EH (cell line): ENCODE data around the gene RB1.

Experiments used
- DNase-seq: peaks from one replicate; pipeline ENCODE4 v3.0.0-alpha.2; 2015; ENCODE audit warnings: low read depth

RB1 gene

DNA sequence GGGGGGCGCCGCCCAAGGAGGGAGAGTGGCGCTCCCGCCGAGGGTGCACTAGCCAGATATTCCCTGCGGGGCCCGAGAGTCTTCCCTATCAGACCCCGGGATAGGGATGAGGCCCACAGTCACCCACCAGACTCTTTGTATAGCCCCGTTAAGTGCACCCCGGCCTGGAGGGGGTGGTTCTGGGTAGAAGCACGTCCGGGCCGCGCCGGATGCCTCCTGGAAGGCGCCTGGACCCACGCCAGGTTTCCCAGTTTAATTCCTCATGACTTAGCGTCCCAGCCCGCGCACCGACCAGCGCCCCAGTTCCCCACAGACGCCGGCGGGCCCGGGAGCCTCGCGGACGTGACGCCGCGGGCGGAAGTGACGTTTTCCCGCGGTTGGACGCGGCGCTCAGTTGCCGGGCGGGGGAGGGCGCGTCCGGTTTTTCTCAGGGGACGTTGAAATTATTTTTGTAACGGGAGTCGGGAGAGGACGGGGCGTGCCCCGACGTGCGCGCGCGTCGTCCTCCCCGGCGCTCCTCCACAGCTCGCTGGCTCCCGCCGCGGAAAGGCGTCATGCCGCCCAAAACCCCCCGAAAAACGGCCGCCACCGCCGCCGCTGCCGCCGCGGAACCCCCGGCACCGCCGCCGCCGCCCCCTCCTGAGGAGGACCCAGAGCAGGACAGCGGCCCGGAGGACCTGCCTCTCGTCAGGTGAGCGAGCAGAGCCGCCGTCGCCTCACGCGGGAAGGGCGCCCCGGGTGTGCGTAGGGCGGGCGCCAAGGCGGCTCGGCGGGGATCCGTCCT is at the start of gene RB1:
RB1 (plus strand) TSS at position 393 of the 784 bp plus-strand sequence; CDS start at position 555, 162 bp downstream.
- DNase-seq, result peak; percentile 91

DNA sequence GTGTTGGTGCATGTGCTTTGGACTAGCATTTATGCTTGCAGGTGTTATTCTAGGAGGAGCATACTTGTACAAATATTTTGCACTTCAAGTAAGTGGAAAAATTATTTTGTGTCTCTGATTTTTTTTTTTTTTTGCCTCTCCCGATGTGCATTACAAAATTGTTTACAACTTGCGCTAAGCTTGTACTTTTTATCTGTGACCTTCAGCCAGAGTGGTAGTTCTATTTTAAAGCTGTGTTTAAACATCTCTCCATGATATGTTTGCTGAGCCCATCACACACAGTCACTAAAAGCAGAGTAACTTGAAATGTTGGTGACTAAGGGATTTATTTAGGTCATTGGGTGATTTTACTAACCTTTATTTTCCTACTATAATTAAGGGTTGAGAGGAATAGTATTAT is 49.7 kb upstream of the RB1 start:
- no peak for DNase-seq

DNA sequence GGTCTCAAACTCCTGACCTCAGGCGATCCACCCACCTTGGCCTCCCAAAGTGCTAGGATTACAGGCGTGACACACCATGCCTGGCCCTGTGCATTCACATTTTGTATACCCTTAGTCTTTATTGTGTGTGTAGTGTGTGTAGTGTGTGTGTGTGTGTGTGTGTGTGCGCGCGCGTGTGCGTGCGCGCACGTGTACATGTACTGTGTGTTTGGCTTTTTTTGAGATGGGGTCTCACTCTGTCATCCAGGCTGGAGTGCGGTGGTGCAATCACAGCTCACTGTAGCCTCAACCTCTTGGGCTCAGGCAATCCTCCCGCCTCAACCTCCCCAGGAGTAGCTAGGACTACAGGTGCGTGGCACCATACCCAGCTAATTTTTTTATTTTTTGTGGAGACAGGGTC is 48.5 kb upstream of the RB1 start:
- no peak for DNase-seq

GRCh38 chr13:48255954-48256353 is 47.6 kb upstream of the RB1 start:
- DNase-seq, result no peak

DNA sequence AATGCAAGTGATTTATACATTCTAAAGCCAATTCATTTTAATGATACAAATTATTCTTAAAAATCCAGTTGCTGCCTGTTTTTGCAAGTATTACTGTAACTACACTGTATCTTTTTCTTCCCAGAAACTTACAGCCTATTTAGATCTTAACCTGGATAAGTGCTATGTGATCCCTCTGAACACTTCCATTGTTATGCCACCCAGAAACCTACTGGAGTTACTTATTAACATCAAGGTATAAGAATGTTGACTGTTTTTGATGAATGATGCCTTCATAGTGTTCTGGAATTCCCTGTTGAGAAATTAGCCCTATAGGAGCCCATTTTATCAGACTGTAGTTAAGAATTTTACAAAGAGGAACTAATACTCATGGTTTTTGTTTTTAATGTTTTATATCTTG is 45.5 kb upstream of the RB1 start:
- DNase-seq, result no peak

DNA sequence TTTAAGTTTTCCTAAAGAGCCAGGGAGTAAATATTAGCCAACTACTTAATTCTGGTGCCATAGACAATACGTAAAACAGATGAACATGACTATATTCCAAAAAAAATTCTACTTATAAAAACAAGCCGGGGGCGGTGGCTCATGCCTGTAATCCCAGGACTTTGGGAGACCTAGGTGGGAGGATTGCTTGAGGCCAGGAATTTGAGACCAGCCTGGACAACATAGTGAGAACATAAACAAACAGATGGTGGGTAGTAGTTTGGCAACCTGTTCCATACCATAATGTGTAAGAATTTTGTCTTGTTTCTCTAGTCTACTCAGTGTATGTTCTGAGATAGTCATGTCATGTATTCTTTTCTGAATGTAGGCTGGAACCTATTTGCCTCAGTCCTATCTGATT is 45.1 kb upstream of the RB1 start:
- no peak for DNase-seq

- no peak for DNase-seq
Measured at GRCh38 chr13:48260970-48261369, 42.6 kb upstream of the RB1 start.

- no peak for DNase-seq
Measured at GRCh38 chr13:48263196-48263595, 40.4 kb upstream of the RB1 start.

DNA sequence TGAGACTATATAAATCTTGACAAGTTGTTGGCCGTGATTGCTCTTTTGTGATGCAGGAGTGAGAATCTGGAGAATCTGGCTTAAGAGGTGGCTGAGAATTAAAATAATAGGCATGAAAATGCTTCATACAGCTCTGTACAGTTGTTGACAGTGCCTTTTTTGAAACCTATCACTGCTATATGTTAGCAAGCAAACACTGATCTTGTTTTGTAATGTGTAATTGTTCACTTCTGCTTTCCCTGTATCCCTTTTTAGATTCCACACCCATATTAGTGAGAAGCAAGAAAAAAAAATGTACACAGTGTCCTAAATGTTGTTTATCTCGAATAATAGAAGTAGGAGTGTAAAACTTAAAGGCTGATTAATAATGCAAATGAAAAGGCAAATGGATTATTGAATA is 39.5 kb upstream of the RB1 start:
- no peak for DNase-seq

GRCh38 chr13:48265217-48265815 is 38.2 kb upstream of the RB1 start:
- DNase-seq, result no peak

GRCh38 chr13:48266150-48266549 is 37.4 kb upstream of the RB1 start:
- no peak for DNase-seq

- peak; percentile 54 for DNase-seq
Measured at GRCh38 chr13:48266701-48267639, 36.6 kb upstream of the RB1 start.

- no peak for DNase-seq
Measured at GRCh38 chr13:48268019-48268418, 35.5 kb upstream of the RB1 start.

- no peak for DNase-seq
Measured at GRCh38 chr13:48273346-48273745, 30.2 kb upstream of the RB1 start.

DNA sequence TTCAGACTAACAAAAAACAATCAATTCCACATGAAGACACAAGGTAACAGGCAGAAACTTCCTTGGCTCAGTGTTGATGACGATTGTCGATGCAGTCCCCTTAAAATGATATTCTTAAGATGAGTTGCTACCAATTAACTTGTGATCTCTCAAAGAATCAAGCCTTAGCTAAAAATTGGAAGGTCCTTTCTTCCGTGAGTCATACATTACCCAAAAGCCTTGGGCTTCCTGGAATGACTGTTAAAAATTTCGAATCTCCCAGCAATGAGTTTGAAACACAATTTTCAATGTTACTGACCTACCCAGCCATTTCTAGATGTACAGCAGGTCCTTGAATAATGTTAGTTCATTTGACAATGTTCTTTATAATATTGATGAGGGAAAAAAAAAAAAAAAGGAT is 28.0 kb upstream of the RB1 start:
- DNase-seq, result no peak

GRCh38 chr13:48278806-48279205 is 24.7 kb upstream of the RB1 start:
- no peak for DNase-seq

DNA sequence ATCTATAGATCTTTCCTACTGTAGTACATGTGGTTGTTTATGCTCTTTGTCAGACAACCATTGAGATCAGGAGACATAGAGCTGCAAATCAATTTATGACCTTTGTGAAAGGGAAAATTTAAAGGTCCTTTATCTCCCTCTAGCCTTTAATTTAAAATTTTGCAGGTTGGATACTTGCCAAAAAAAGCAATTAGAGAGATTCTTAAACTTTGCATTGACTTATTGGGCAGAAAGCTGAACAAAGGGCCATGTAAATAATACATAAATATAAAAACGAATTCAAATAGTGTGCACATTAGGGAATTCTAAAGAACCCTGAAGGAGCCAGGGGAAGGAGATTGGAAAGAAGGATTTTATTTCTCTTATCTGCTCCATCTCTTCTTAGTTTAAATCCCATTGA is 22.0 kb upstream of the RB1 start:
- DNase-seq, result no peak

DNA sequence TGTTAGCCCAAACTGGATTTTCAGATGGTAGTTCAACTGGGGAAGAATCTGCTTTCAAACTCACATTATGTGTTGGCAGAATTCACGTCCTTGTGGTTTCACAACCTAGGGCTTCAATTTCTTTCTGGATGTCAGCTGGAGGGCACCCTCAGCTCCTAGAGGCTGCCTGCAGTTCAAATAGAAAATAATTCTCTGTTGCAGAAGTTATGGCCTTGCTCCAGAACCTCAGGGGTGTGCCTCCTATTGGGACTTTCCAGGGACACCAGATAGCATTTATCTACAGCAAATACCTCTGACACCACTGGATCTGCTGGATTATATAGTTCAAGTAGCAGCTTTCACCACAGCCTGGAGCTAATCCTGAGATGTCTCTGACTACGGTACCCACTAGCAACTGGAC is 11.8 kb upstream of the RB1 start:
- no peak for DNase-seq

- no peak for DNase-seq
Measured at GRCh38 chr13:48292650-48293049, 10.9 kb upstream of the RB1 start.

DNA sequence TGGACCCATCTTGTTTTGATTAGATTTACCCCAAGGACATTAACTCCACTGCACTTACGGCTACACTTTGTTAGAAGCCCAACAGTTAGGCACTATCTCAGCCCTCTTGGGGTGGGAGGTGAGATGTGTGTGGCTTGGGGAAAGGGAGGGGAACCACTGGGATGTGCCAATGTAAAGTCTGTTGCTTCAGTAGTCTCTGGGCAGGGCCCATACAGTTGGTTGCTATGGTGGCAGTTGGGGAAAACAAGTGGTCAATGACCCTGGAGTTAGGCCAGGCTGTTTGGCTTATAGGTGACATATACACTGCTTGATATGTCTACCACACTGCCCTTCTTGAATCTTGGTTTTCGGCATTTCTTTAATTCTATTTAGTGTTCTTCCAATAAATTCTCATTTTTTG is 8.9 kb upstream of the RB1 start:
- no peak for DNase-seq

GRCh38 chr13:48295271-48295670 is 8.3 kb upstream of the RB1 start:
- no peak for DNase-seq

- DNase-seq, result no peak
Measured at GRCh38 chr13:48296528-48296927, 7.0 kb upstream of the RB1 start.
